HepG2 (cell line): ENCODE data around the gene FGF3. TPM values are rescaled to one million over a fixed set of nuclear protein-coding genes. Genes with fewer than 3 reads are reported as not detected.

Experiments
- ATAC-seq: fragments of 200-7000 bp; cut with Tn5 transposase; 3 replicates; pipeline ENCODE4 v1.9.1; 2020; ENCODE audit warnings: mild to moderate bottlenecking, moderate library complexity
- BruUV-seq: library from RNA; stranded (reverse); fragments of 400-500 nt; replicated peaks from 2 replicates; lab custom pipeline; 2021; lab: Mats Ljungman, UMichigan
- CTCF ChIA-PET: fragments of 300-600 bp; formaldehyde crosslinking; extraction: SDS; loops from one replicate; lab custom pipeline; 2021; ENCODE audit warnings: low total read pairs, inconsistent platforms, low intra/inter-chr PET ratio; lab: Yijun Ruan, JAX
- POLR2A ChIA-PET: fragments of 350-600 bp; sonication (Branson Sonifier 250); formaldehyde crosslinking; loops from one replicate; lab custom pipeline; 2020; ENCODE audit warnings: antibody characterized with exemption, inconsistent platforms; lab: Yijun Ruan, JAX
- DNase-seq: peaks from one replicate; pipeline ENCODE4 v3.0.0-alpha.2; 2015; ENCODE audit warnings: low spot score
- FAIRE-seq: peaks from 3 replicates; lab custom pipeline; 2011; peaks lifted over from hg19 to GRCh38; lab: Jason Lieb, UNC
- H2AFZ ChIP-seq: one replicate; pipeline ENCODE4 v1.6.1; 2011; ENCODE audit warnings: low read length, inconsistent platforms
- H3K27ac ChIP-seq: fragments of 300-600 bp; 3 replicates; pipeline ENCODE4 v1.8.0; 2011; ENCODE audit warnings: mixed run types, mild to moderate bottlenecking, mixed read lengths, low read length, inconsistent platforms; ENCODE audit not compliant: insufficient read depth; ENCODE audit errors: extremely low read length
- H3K27me3 ChIP-seq, 2 experiments: fragments of 200-600 bp in 1 of 2; 2 replicates in 1 of 2; 3 replicates in 1 of 2; pipeline versions ENCODE4 v1.6.0 to v1.8.0; 2011; ENCODE audit warnings: low read length in 2 of 2, mild to moderate bottlenecking in 2 of 2, moderate library complexity in 2 of 2, inconsistent platforms in 1 of 2; ENCODE audit not compliant: insufficient read depth in 2 of 2, control insufficient read depth in 1 of 2
- H3K36me3 ChIP-seq, 2 experiments: fragments of 200-600 bp in 1 of 2; replicated peaks in 1 of 2; 2 replicates in 1 of 2; 3 replicates in 1 of 2; pipeline versions ENCODE4 v1.5.1 to v1.8.0; 2011; ENCODE audit warnings: low read length in 2 of 2, inconsistent platforms in 1 of 2; ENCODE audit not compliant: insufficient read depth in 2 of 2, control insufficient read depth in 1 of 2
- H3K4me1 ChIP-seq: 2 replicates; pipeline ENCODE4 v1.5.1; 2012; ENCODE audit warnings: low read length, inconsistent platforms; ENCODE audit not compliant: insufficient read depth
- H3K4me2 ChIP-seq: 2 replicates; pipeline ENCODE4 v1.6.0; 2011; ENCODE audit warnings: low read depth, low read length, inconsistent platforms
- H3K4me3 ChIP-seq, 3 experiments: fragments of 200-600 bp in 1 of 3; sonication (generic), shearing (Covaris generic) in 1 of 3; replicated peaks in 1 of 3; 2 replicates each; pipeline ENCODE4 v1.5.1; 2011 to 2016; ENCODE audit warnings: low read length in 3 of 3, inconsistent platforms in 2 of 3, low read depth in 2 of 3, mild to moderate bottlenecking in 2 of 3, control low read depth in 1 of 3, mixed read lengths in 1 of 3; ENCODE audit not compliant: insufficient read depth in 1 of 3
- H3K79me2 ChIP-seq: one replicate; pipeline ENCODE4 v1.6.1; 2011; ENCODE audit warnings: low read length, inconsistent platforms; ENCODE audit not compliant: insufficient read depth
- H3K9ac ChIP-seq: 2 replicates; pipeline ENCODE4 v1.6.0; 2011; ENCODE audit warnings: mild to moderate bottlenecking, low read depth, low read length, inconsistent platforms; ENCODE audit not compliant: insufficient read depth
- H3K9me3 ChIP-seq: 2 replicates; pipeline ENCODE4 v1.5.1; 2012; ENCODE audit warnings: mild to moderate bottlenecking, low read length
- H4K20me1 ChIP-seq: 2 replicates; pipeline ENCODE4 v1.6.0; 2011; ENCODE audit warnings: inconsistent platforms, mild to moderate bottlenecking, low read length, moderate library complexity; ENCODE audit not compliant: insufficient read depth
- FOXM1 ChIP-seq: sonication (generic); formaldehyde crosslinking; IDR thresholded peaks from 2 replicates; pipeline ENCODE4 v1.5.0; 2020; ENCODE audit warnings: missing genetic modification reagents
- HDAC2 ChIP-seq: sonication (generic); formaldehyde crosslinking; IDR thresholded peaks from 2 replicates; pipeline ENCODE4 v1.4.0; 2020; ENCODE audit warnings: missing genetic modification reagents
- MTA1 ChIP-seq: sonication (generic); formaldehyde crosslinking; IDR thresholded peaks from 2 replicates; pipeline ENCODE4 v1.4.0; 2020; ENCODE audit warnings: missing genetic modification reagents, mild to moderate bottlenecking, borderline replicate concordance
- ZFY ChIP-seq: sonication (generic); formaldehyde crosslinking; IDR thresholded peaks from 2 replicates; pipeline ENCODE4 v1.4.0; 2020; ENCODE audit warnings: missing genetic modification reagents
- ZNF616 ChIP-seq: sonication (generic); formaldehyde crosslinking; IDR thresholded peaks from 2 replicates; pipeline ENCODE4 v1.5.0; 2020; ENCODE audit warnings: low read depth, mild to moderate bottlenecking, missing genetic modification reagents
- ZSCAN21 ChIP-seq: sonication (generic); formaldehyde crosslinking; IDR thresholded peaks from 2 replicates; pipeline ENCODE4 v1.8.0; 2022; ENCODE audit warnings: mild to moderate bottlenecking, missing genetic modification reagents, moderate library complexity, borderline replicate concordance
- WGBS: methylation state at CpG from one replicate; pipeline ENCODE4 v1.1.6; 2017; ENCODE audit warnings: low lambda C conversion rate; 5-methylcytosine and 5-hydroxymethylcytosine counted together
- in situ Hi-C: cut with HindIII; loops from 2 replicates; pipeline ENCODE4 v1.10.0; 2017; ENCODE audit warnings: low pct_unique_long_range_greater_than_20kb; ENCODE audit not compliant: extremely low pct_ligation_motif_present
- intact Hi-C: fragments of 100-400 bp; cut with micrococcal nuclease; formaldehyde crosslinking; loops from one replicate; pipeline ENCODE4 v1.10.0; 2022; ENCODE audit not compliant: unreplicated experiment
- polyA plus RNA-seq, 8 experiments: library from polyadenylated mRNA; depleted of rRNA in 3 of 8; stranded (reverse) in 7 of 8; unstranded in 1 of 8; fragments of >200 nt; fragmentation: Illumina TruSeq in 4 of 8; extraction: Trizol in 4 of 8; gene quantifications; 2 replicates each; pipeline versions ENCODE4 v1.2.1 to v1.2.3, GENCODE V29; 2011 to 2016; ENCODE audit warnings: low read depth in 4 of 8, missing spikeins in 1 of 8, mixed read lengths in 1 of 8; ENCODE audit not compliant: insufficient read depth in 1 of 8
- total RNA-seq, 5 experiments: library from RNA; depleted of rRNA; stranded (reverse); fragments of >200 nt; fragmentation: Illumina TruSeq; extraction: Trizol; gene quantifications; 2 replicates each; pipeline ENCODE4 v1.2.3, GENCODE V29; 2016; ENCODE audit warnings: low read depth in 1 of 5
- TF ChIP-seq, protein P1 (sequence below): sonication (generic); formaldehyde crosslinking; IDR thresholded peaks from 2 replicates; pipeline ENCODE4 v1.5.0; 2020; ENCODE audit warnings: missing genetic modification reagents, mild to moderate bottlenecking, borderline replicate concordance
- TF ChIP-seq, protein P2 (sequence below): IDR thresholded peaks from 2 replicates; pipeline ENCODE4 v1.6.1; 2016; ENCODE audit warnings: missing compliant biosample characterization, missing genetic modification reagents, borderline replicate concordance

FGF3 gene
- total and polyA plus RNA-seq, 2 of the 13 experiments (the other 11 are each of a cell fraction or from before 2014, with no cell fraction given), result not detected

DNA sequence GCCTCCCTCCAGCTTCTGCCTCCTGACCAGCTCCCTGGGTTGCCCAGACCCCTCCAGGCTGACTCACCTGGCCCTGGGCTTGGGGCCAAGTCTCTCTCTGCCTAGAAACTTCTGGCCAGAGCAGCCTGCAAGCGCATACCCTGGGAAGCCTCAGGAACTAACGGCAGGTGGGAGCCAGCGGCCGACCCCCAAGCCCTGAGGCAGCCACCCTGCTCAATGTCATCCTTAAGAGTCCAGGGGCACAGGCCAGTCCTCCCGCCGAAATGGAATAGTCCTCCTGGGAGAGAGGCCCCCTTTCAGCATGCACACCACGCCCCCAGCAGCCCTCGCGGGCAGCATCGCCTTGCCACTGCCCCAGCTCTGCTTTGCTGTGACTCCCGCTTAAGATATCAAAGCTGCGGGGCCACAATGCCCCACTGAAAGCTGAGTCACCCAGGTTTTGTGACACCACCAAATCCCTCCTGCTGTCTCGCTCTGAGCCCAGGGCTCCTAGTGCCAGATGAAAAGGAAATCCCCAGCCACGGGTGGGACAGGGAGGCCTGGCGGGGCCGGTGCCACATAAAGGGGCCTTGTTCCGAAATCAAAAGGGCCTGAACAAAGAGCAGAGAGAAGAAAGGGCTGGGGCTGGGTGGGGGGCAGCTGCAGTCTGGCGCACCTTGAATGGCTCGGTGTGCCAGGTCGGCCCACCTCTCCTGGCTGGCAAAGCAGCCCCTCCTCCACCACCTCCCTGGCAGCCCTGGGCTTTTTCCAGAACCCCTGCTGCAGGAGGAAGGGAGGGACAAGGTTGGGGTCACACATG lies 21.4 kb upstream of the FGF3 start:
- no TSS peak for BruUV-seq
- intact Hi-C loops, result loop anchor here (5.0 kb wide), 1 partner anchor 153 kb away; no protein-coding TSS in a partner anchor
- in situ Hi-C loops, result no loop called here

DNA sequence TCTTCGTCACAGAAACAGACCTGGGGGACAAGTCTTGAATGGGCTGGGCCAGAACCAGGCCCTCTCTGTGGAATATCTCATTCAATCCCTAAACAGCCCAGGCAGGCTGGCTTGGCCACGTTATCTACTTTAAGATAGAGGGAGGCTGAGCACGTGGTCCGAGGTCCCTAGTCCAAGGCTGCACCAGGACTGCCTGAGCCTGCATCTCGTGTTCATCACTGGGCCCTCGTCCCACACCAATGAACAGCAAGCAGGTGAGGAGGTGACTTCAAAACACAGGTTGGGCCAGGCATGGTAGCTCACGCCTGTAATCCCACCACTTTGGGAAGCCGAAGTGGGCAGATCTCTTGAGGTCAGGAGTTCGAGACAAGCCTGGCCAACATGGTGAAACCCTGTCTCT lies 20.3 kb upstream of the FGF3 start:
- Histone ChIP-seq H3K36me3 (no peaks in the 10 kb centered on the region), H3K27ac (no peak overlapping the region), H3K4me1 (no peaks in the 10 kb centered on the region), H3K4me2 (no peak overlapping the region), H4K20me1 (0 out of 2 replicates have a peak, but pooled peaks cover 3% of the 10 kb centered on the region), H3K27me3 (peaks cover 0 to 22% of the 10 kb centered on the region in 2 experiments; a peak in 3 of 5 replicates), H2AFZ (no peak overlapping the region), H3K9me3 (no peaks in the 10 kb centered on the region), H3K79me2 (no peaks in the 10 kb centered on the region), H3K4me3 (no peak overlapping the region), H3K9ac (no peak overlapping the region)
- DNase-seq (no peak), FAIRE-seq (no peak), ATAC-seq (no peak)
- BruUV-seq, result no TSS peak
- CTCF ChIA-PET, result no interaction called here
- TF ChIP-seq ZFY (CRISPR knock-in tag) (no peak), HDAC2 (CRISPR knock-in tag) (no peak), ZSCAN21 (no peak), ZNF616 (CRISPR knock-in tag) (no peak), MTA1 (CRISPR knock-in tag) (no peak), FOXM1 (CRISPR knock-in tag) (no peak)
- TF ChIP-seq, protein P1, sequence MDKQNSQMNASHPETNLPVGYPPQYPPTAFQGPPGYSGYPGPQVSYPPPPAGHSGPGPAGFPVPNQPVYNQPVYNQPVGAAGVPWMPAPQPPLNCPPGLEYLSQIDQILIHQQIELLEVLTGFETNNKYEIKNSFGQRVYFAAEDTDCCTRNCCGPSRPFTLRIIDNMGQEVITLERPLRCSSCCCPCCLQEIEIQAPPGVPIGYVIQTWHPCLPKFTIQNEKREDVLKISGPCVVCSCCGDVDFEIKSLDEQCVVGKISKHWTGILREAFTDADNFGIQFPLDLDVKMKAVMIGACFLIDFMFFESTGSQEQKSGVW (CRISPR knock-in tag), result no peak
- in situ Hi-C loops (no loop called here), intact Hi-C loops (no loop called here)
- POLR2A ChIA-PET, result no interaction called here
- WGBS, result 24% methylated on average over 8 of the region's 9 CpGs

More for the DNA sequence above, 21.4 kb upstream of the FGF3 start:
- Histone ChIP-seq H3K4me3 (no peak overlapping the region), H3K4me1 (no peaks in the 10 kb centered on the region), H2AFZ (no peak overlapping the region), H3K27me3 (peaks cover 0 to 15% of the 10 kb centered on the region in 2 experiments; a peak in 3 of 5 replicates), H3K9ac (no peak overlapping the region), H3K36me3 (no peaks in the 10 kb centered on the region), H3K4me2 (no peak overlapping the region), H3K27ac (no peak overlapping the region), H3K9me3 (no peaks in the 10 kb centered on the region), H4K20me1 (0 out of 2 replicates have a peak, but pooled peaks cover 3% of the 10 kb centered on the region), H3K79me2 (no peaks in the 10 kb centered on the region)
- POLR2A ChIA-PET, result no interaction called here
- FAIRE-seq, result no peak
- TF ChIP-seq, protein P2, sequence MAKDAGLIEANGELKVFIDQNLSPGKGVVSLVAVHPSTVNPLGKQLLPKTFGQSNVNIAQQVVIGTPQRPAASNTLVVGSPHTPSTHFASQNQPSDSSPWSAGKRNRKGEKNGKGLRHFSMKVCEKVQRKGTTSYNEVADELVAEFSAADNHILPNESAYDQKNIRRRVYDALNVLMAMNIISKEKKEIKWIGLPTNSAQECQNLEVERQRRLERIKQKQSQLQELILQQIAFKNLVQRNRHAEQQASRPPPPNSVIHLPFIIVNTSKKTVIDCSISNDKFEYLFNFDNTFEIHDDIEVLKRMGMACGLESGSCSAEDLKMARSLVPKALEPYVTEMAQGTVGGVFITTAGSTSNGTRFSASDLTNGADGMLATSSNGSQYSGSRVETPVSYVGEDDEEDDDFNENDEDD (CRISPR knock-in tag), result no peak
- ATAC-seq, result no peak
- CTCF ChIA-PET, result no interaction called here
- DNase-seq, result no peak
- WGBS, result 33% methylated on average over 8 of the region's 20 CpGs
